Measurements from ENCODE around the gene M1AP.

M1AP gene

DNA sequence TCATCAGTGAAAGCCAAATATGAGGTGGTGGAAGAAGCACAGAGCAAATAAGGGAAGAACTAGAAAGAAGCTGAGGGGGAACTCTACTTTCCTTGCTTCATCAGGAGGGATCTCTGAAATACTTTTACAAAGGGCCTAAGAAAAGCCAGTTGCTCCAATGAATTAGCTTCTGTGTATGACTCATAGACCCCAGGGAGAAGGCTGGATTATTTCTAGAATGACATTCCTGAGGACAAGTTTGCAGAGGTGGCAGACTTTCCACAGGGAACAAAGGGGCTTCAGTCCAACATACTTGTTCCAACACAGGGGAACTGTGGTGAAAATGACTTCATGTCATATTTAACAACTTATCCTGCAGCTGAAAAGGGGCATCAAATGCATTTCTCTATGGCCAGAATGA lies 64.6 kb downstream of the M1AP start:
- Histone ChIP-seq H4K20me1 (ENCODE audit: insufficient read depth, low read length) (no peaks in the 10 kb centered on the region), H3K9ac (ENCODE audit: low read length) (no peak overlapping the region), H3K27ac (ENCODE audit: low read length) (no peak overlapping the region), H3K36me3 (replicated peaks; ENCODE audit: insufficient read depth, low read length) (no peaks in the 10 kb centered on the region), H2AFZ (ENCODE audit: low read length) (no peak overlapping the region), H3K4me1 (ENCODE audit: low read length) (peaks cover 14% of the 10 kb centered on the region), H3K27me3 (replicated peaks; ENCODE audit: insufficient read depth, low read length) (no peaks in the 10 kb centered on the region), H3K4me3 (ENCODE audit: low read length) (no peak overlapping the region), H3F3A (ENCODE audit: insufficient read depth, low read length) (no peaks in the 10 kb centered on the region), H3K4me2 (ENCODE audit: low read depth, low read length) (no peak overlapping the region), H3K9me3 (replicated peaks; ENCODE audit: insufficient read depth, low read length) (no peaks in the 10 kb centered on the region), H3K9me2 (replicated peaks; ENCODE audit: insufficient read depth, low read length) (no peaks in the 10 kb centered on the region), H3K79me2 (ENCODE audit: low read length) (no peaks in the 10 kb centered on the region)
- no peak for DNase-seq
- TF ChIP-seq EZH2phosphoT487 (IDR thresholded peaks at IDR 0.05; ENCODE audit: low read length) (no peak), EZH2 (optimal IDR thresholded peaks at IDR 0.05; ENCODE audit: low read depth, low read length) (no peak)
- TF ChIP-seq, protein P1, sequence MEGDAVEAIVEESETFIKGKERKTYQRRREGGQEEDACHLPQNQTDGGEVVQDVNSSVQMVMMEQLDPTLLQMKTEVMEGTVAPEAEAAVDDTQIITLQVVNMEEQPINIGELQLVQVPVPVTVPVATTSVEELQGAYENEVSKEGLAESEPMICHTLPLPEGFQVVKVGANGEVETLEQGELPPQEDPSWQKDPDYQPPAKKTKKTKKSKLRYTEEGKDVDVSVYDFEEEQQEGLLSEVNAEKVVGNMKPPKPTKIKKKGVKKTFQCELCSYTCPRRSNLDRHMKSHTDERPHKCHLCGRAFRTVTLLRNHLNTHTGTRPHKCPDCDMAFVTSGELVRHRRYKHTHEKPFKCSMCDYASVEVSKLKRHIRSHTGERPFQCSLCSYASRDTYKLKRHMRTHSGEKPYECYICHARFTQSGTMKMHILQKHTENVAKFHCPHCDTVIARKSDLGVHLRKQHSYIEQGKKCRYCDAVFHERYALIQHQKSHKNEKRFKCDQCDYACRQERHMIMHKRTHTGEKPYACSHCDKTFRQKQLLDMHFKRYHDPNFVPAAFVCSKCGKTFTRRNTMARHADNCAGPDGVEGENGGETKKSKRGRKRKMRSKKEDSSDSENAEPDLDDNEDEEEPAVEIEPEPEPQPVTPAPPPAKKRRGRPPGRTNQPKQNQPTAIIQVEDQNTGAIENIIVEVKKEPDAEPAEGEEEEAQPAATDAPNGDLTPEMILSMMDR (IDR thresholded peaks at IDR 0.05; ENCODE audit: low read length) = no peak

DNA sequence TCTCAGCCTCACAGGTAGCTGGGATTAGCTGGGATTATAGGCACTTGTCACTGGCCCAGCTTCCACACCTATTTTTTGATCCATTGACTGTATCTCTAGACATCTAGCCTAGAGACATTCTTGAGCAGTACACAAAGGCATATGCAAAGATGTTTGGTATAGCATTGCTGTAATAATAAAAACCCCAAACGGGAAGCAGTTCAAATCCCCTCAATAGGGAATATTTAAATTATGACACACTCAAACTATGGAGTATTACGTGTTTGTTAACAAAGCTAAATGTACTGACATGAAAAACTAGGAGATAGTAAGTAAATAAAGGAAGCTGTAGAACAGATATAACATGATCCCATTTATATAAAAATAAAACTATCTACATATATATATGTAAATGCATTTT lies 65.9 kb downstream of the M1AP start:
- TF ChIP-seq EZH2 (optimal IDR thresholded peaks at IDR 0.05; ENCODE audit: low read depth, low read length) (no peak), EZH2phosphoT487 (IDR thresholded peaks at IDR 0.05; ENCODE audit: low read length) (no peak)
- TF ChIP-seq, protein P1 (IDR thresholded peaks at IDR 0.05; ENCODE audit: low read length) = no peak
- Histone ChIP-seq H4K20me1 (ENCODE audit: insufficient read depth, low read length) (no peaks in the 10 kb centered on the region), H3K79me2 (ENCODE audit: low read length) (no peaks in the 10 kb centered on the region), H3K27me3 (replicated peaks; ENCODE audit: insufficient read depth, low read length) (no peaks in the 10 kb centered on the region), H3K4me2 (ENCODE audit: low read depth, low read length) (no peak overlapping the region), H3K36me3 (replicated peaks; ENCODE audit: insufficient read depth, low read length) (no peaks in the 10 kb centered on the region), H3K9me2 (replicated peaks; ENCODE audit: insufficient read depth, low read length) (no peaks in the 10 kb centered on the region), H3K27ac (ENCODE audit: low read length) (no peak overlapping the region), H3K9me3 (replicated peaks; ENCODE audit: insufficient read depth, low read length) (no peaks in the 10 kb centered on the region), H3K4me3 (ENCODE audit: low read length) (no peak overlapping the region), H3F3A (ENCODE audit: insufficient read depth, low read length) (no peaks in the 10 kb centered on the region), H3K4me1 (ENCODE audit: low read length) (peaks cover 14% of the 10 kb centered on the region), H3K9ac (ENCODE audit: low read length) (no peak overlapping the region), H2AFZ (ENCODE audit: low read length) (no peak overlapping the region)
- no peak for DNase-seq

DNA sequence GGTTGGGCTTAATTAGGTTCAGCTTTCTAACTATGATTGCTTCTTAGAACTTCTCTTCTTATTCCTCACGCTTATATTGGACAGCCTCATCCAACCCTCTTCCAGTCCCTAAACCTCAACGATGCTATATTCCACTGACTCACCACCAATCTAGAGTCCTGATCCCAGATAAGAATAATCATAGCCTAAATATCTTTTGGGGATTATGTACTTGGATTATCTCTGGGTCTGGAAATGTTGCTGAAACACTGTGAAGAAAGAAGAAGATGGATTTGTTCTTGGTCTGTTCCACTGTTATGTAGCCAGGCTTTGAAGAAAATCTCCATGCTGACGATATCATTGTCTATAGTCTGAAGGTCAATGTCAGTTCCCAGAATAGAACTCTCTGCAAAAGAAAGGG lies 66.7 kb downstream of the M1AP start:
- H3K27me3 ChIP-seq (replicated peaks; ENCODE audit: insufficient read depth, low read length) = no peaks in the 10 kb centered on the region
- no peak for DNase-seq
- no peaks in the 10 kb centered on the region for H3K9me3 ChIP-seq (replicated peaks; ENCODE audit: insufficient read depth, low read length)
- no peaks in the 10 kb centered on the region for H3K9me2 ChIP-seq (replicated peaks; ENCODE audit: insufficient read depth, low read length)
- H3K4me3 ChIP-seq (ENCODE audit: low read length) = no peak overlapping the region
- no peak overlapping the region for H2AFZ ChIP-seq (ENCODE audit: low read length)
- no peaks in the 10 kb centered on the region for H3K36me3 ChIP-seq (replicated peaks; ENCODE audit: insufficient read depth, low read length)
- H3K9ac ChIP-seq (ENCODE audit: low read length) = no peak overlapping the region
- TF ChIP-seq EZH2phosphoT487 (IDR thresholded peaks at IDR 0.05; ENCODE audit: low read length) (no peak), EZH2 (optimal IDR thresholded peaks at IDR 0.05; ENCODE audit: low read depth, low read length) (no peak)
- TF ChIP-seq, protein P1 (IDR thresholded peaks at IDR 0.05; ENCODE audit: low read length) = no peak
- no peaks in the 10 kb centered on the region for H3K79me2 ChIP-seq (ENCODE audit: low read length)
- H3K4me1 ChIP-seq (ENCODE audit: low read length) = peaks cover 14% of the 10 kb centered on the region
- no peaks in the 10 kb centered on the region for H3F3A ChIP-seq (ENCODE audit: insufficient read depth, low read length)
- H3K4me2 ChIP-seq (ENCODE audit: low read depth, low read length) = no peak overlapping the region
- H3K27ac ChIP-seq (ENCODE audit: low read length) = no peak overlapping the region
- no peaks in the 10 kb centered on the region for H4K20me1 ChIP-seq (ENCODE audit: insufficient read depth, low read length)

All from MM.1S (cell line).